HCT116 (cell line): ENCODE data around the gene VGLL2. TPM values are rescaled to one million over a fixed set of nuclear protein-coding genes. Genes with fewer than 3 reads are reported as not detected.

Experiments
- ATAC-seq: fragments of 200-7000 bp; cut with Tn5 transposase; 2 replicates; pipeline ENCODE4 v1.9.1; 2020; ENCODE audit warnings: mild to moderate bottlenecking, moderate library complexity
- BruUV-seq: library from RNA; stranded (reverse); fragments of 400-500 nt; replicated peaks from 2 replicates; lab custom pipeline; 2021; lab: Mats Ljungman, UMichigan
- CTCF ChIA-PET: fragments of 300-600 bp; sonication (Branson Sonifier 250); formaldehyde crosslinking; loops from one replicate; lab custom pipeline; 2021; ENCODE audit warnings: antibody characterized with exemption; lab: Charles Lee
- POLR2A ChIA-PET: fragments of 300-600, 350-600 bp; sonication (Branson Sonifier 250); formaldehyde crosslinking; loops from one replicate; lab custom pipeline; 2021; ENCODE audit warnings: antibody characterized with exemption; lab: Charles Lee
- RAD21 ChIA-PET, 2 experiments: fragments of 300-600 bp; sonication (Branson Sonifier 250); formaldehyde crosslinking; loops; one replicate each; lab custom pipeline; 2023; ENCODE audit warnings: low total read pairs in 2 of 2; ENCODE audit not compliant: uncharacterized antibody in 2 of 2, unreplicated experiment in 2 of 2, low non-redundant PET in 1 of 2; lab: Charles Lee
- DNase-seq: peaks from one replicate; pipeline ENCODE4 v3.0.0-alpha.2; 2010; ENCODE audit warnings: low read depth, low spot score
- H2AFZ ChIP-seq: fragments of 200-600 bp; shearing (Covaris generic), sonication (generic); 2 replicates; pipeline ENCODE4 v1.6.1; 2017; ENCODE audit warnings: low read depth, mixed run types, mixed read lengths, antibody characterized with exemption, low read length; ENCODE audit not compliant: poor library complexity, severe bottlenecking
- H3K27ac ChIP-seq: 2 replicates; pipeline ENCODE4 v1.5.1; 2012; ENCODE audit warnings: low read depth, low read length
- H3K27me3 ChIP-seq: fragments of 200-600 bp; sonication (generic); 2 replicates; pipeline ENCODE4 v1.6.1; 2016; ENCODE audit warnings: mixed run types, low read length, mixed read lengths; ENCODE audit not compliant: insufficient read depth
- H3K36me3 ChIP-seq, 2 experiments: fragments of 200-500 bp in 1 of 2; fragments of 200-600 bp in 1 of 2; sonication (Bioruptor generic) in 1 of 2; sonication (generic) in 1 of 2; 2 replicates each; pipeline versions ENCODE4 v1.5.1 to v1.6.1; 2014 to 2016; ENCODE audit warnings: low read length in 2 of 2, inconsistent platforms in 1 of 2, mixed read lengths in 1 of 2, mixed run types in 1 of 2; ENCODE audit not compliant: insufficient read depth in 2 of 2, control insufficient read depth in 1 of 2
- H3K4me1 ChIP-seq, 2 experiments: fragments of 200-600 bp in 1 of 2; sonication (generic) in 1 of 2; 2 replicates each; pipeline versions ENCODE4 v1.5.1 to v1.6.1; 2012 to 2017; ENCODE audit warnings: low read length in 2 of 2, inconsistent platforms in 1 of 2, mild to moderate bottlenecking in 1 of 2, mixed read lengths in 1 of 2, mixed run types in 1 of 2, moderate library complexity in 1 of 2; ENCODE audit not compliant: insufficient read depth in 2 of 2, control insufficient read depth in 1 of 2
- H3K4me2 ChIP-seq: fragments of 200-600 bp; sonication (generic); 2 replicates; pipeline ENCODE4 v1.6.1; 2017; ENCODE audit warnings: mixed run types, low read length, mixed read lengths
- H3K4me3 ChIP-seq, 2 experiments: fragments of 200-600 bp in 1 of 2; sonication (generic) in 1 of 2; replicated peaks in 1 of 2; 2 replicates each; pipeline ENCODE4 v1.5.1; 2011 to 2016; ENCODE audit warnings: low read length in 2 of 2, control low read depth in 1 of 2, low read depth in 1 of 2, mild to moderate bottlenecking in 1 of 2, mixed read lengths in 1 of 2, mixed run types in 1 of 2
- H3K79me2 ChIP-seq: fragments of 200-600 bp; sonication (generic); 2 replicates; pipeline ENCODE4 v1.6.1; 2017; ENCODE audit warnings: mild to moderate bottlenecking, mixed run types, low read length, moderate library complexity, mixed read lengths; ENCODE audit not compliant: insufficient read depth
- H3K9ac ChIP-seq: fragments of 200-600 bp; sonication (generic); 2 replicates; pipeline ENCODE4 v1.6.1; 2016; ENCODE audit warnings: low read length, mixed read lengths
- H3K9me2 ChIP-seq: fragments of 200-600 bp; sonication (generic), shearing (Covaris generic); 2 replicates; pipeline ENCODE4 v1.6.1; 2017; ENCODE audit warnings: mixed run types, mild to moderate bottlenecking, moderate library complexity; ENCODE audit not compliant: insufficient read depth
- H3K9me3 ChIP-seq, 2 experiments: fragments of 200-500 bp in 1 of 2; fragments of 200-600 bp in 1 of 2; sonication (Bioruptor generic) in 1 of 2; sonication (generic) in 1 of 2; 2 replicates each; pipeline ENCODE4 v1.6.1; 2014 to 2017; ENCODE audit warnings: low read length in 2 of 2, mixed read lengths in 2 of 2, inconsistent platforms in 1 of 2, low read depth in 1 of 2, mild to moderate bottlenecking in 1 of 2, mixed run types in 1 of 2, moderate library complexity in 1 of 2; ENCODE audit not compliant: control insufficient read depth in 1 of 2, insufficient read depth in 1 of 2
- H4K20me1 ChIP-seq: fragments of 200-600 bp; sonication (generic), shearing (Covaris generic); 2 replicates; pipeline ENCODE4 v1.6.1; 2017; ENCODE audit warnings: mixed run types, mild to moderate bottlenecking, moderate library complexity; ENCODE audit not compliant: insufficient read depth
- CBX3 ChIP-seq: IDR thresholded peaks from 2 replicates; pipeline ENCODE4 v1.6.1; 2012; ENCODE audit warnings: low read depth
- CEBPB ChIP-seq: IDR thresholded peaks from 2 replicates; pipeline ENCODE4 v1.6.1; 2012; ENCODE audit warnings: low read depth
- EGR1 ChIP-seq: IDR thresholded peaks from 2 replicates; pipeline ENCODE4 v1.6.1; 2012; ENCODE audit warnings: low read depth
- FOSL1 ChIP-seq: IDR thresholded peaks from 2 replicates; pipeline ENCODE4 v1.6.1; 2012; ENCODE audit warnings: low read depth
- JUND ChIP-seq: IDR thresholded peaks from 2 replicates; pipeline ENCODE4 v1.6.1; 2012
- POLR2AphosphoS5 ChIP-seq: IDR thresholded peaks from 2 replicates; pipeline ENCODE4 v1.6.1; 2011; ENCODE audit warnings: mild to moderate bottlenecking, low read depth, low read length, moderate library complexity
- RAD21 ChIP-seq: IDR thresholded peaks from 2 replicates; pipeline ENCODE4 v1.6.1; 2012; ENCODE audit warnings: low read depth, mild to moderate bottlenecking
- REST ChIP-seq: IDR thresholded peaks from 2 replicates; pipeline ENCODE4 v1.6.1; 2012; ENCODE audit warnings: low read depth
- SIN3A ChIP-seq: IDR thresholded peaks from 2 replicates; pipeline ENCODE4 v1.6.1; 2012; ENCODE audit warnings: low read depth
- SP1 ChIP-seq: IDR thresholded peaks from 2 replicates; pipeline ENCODE4 v1.6.1; 2012; ENCODE audit warnings: low read depth
- YY1 ChIP-seq: IDR thresholded peaks from 2 replicates; pipeline ENCODE4 v1.6.1; 2011; ENCODE audit warnings: low read length, low read depth, moderate library complexity, mild to moderate bottlenecking; ENCODE audit not compliant: insufficient replicate concordance; ENCODE audit errors: extremely low read depth
- ZBTB33 ChIP-seq: IDR thresholded peaks from 2 replicates; pipeline ENCODE4 v1.6.1; 2011; ENCODE audit warnings: mild to moderate bottlenecking, low read length, moderate library complexity; ENCODE audit not compliant: insufficient replicate concordance; ENCODE audit errors: extremely low read depth
- ZNF274 ChIP-seq: fragments of 200-500 bp; sonication (Bioruptor generic); IDR thresholded peaks from 2 replicates; pipeline ENCODE4 v1.6.1; 2014; ENCODE audit warnings: mild to moderate bottlenecking, low read depth, low read length, inconsistent platforms
- intact Hi-C: fragments of 100-400 bp; cut with micrococcal nuclease; formaldehyde crosslinking; loops from 2 replicates; pipeline ENCODE4 v1.10.0; 2022
- total RNA-seq: library from RNA; stranded (reverse); gene quantifications from one replicate; pipeline ENCODE4 v1.2.1, GENCODE V29; 2021; ENCODE audit not compliant: unreplicated experiment
- TF ChIP-seq, protein P1 (sequence below): IDR thresholded peaks from 2 replicates; pipeline ENCODE4 v1.6.1; 2012

The VGLL2 gene
- total RNA-seq, 1 experiment from 2014 or later = not detected

- no peaks in the 10 kb centered on the region for H3K9me2 ChIP-seq
- ATAC-seq (no peak), DNase-seq (no peak)
- no peaks in the 10 kb centered on the region for H4K20me1 ChIP-seq
- H3K9me3 ChIP-seq = no peaks in the 10 kb centered on the region
- intact Hi-C loops = no loop called here
- CTCF ChIA-PET = no interaction called here
- no peaks in the 10 kb centered on the region for H3K36me3 ChIP-seq
- H2AFZ ChIP-seq = no peak overlapping the region
- TF ChIP-seq JUND (no peak), REST (no peak), POLR2AphosphoS5 (no peak), EGR1 (no peak), ZNF274 (no peak), CEBPB (no peak), RAD21 (no peak), CBX3 (no peak), SIN3A (no peak), ZBTB33 (no peak), FOSL1 (no peak), YY1 (no peak), SP1 (no peak)
- TF ChIP-seq, protein P1, sequence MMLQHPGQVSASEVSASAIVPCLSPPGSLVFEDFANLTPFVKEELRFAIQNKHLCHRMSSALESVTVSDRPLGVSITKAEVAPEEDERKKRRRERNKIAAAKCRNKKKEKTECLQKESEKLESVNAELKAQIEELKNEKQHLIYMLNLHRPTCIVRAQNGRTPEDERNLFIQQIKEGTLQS = no peak
- H3K27ac ChIP-seq = no peak overlapping the region
- BruUV-seq = no TSS peak
- H3K27me3 ChIP-seq = 0 out of 2 replicates have a peak, but pooled peaks cover 3% of the 10 kb centered on the region
- H3K4me2 ChIP-seq = no peak overlapping the region
- no peaks in the 10 kb centered on the region for H3K4me1 ChIP-seq
- POLR2A ChIA-PET = no interaction called here
- no peak overlapping the region for H3K9ac ChIP-seq
- H3K79me2 ChIP-seq = no peaks in the 10 kb centered on the region
- RAD21 ChIA-PET = no interaction called here
- no peak overlapping the region for H3K4me3 ChIP-seq
Observed at GRCh38 chr6:117275711-117276110, 10.4 kb downstream of the VGLL2 start.
